Activated CD4-positive, alpha-beta T cell treated with anti-CD3 and anti-CD28 coated beads, Interleukin-2, amount 10 ng/mL, durations not matched to agents 7 days and 5 days (primary cell): Measurements from ENCODE around the gene RACGAP1. TPM values are rescaled to one million over a fixed set of nuclear protein-coding genes. Genes with fewer than 3 reads are reported as not detected.

Source experiments
- CTCF ChIA-PET: fragments of 350-600 bp; sonication (Branson Sonifier 250); formaldehyde crosslinking; loops from one replicate; lab custom pipeline; 2021; ENCODE audit warnings: antibody characterized with exemption; lab: Charles Lee
- POLR2A ChIA-PET: fragments of 350-600 bp; sonication (Branson Sonifier 250); formaldehyde crosslinking; loops from one replicate; lab custom pipeline; 2021; ENCODE audit warnings: antibody characterized with exemption; lab: Charles Lee
- DNase-seq: peaks from one replicate; pipeline ENCODE4 v3.0.0-alpha.2; 2020
- H3K27ac Mint-ChIP-seq: one replicate; pipeline ENCODE4 v1.8.0; 2021; ENCODE audit warnings: mild to moderate bottlenecking, moderate library complexity, mixed read lengths
- H3K27me3 Mint-ChIP-seq: one replicate; pipeline ENCODE4 v1.8.0; 2021; ENCODE audit warnings: mixed read lengths
- H3K36me3 Mint-ChIP-seq: one replicate; pipeline ENCODE4 v1.8.0; 2021; ENCODE audit warnings: low read depth, mixed read lengths
- H3K4me1 Mint-ChIP-seq: one replicate; pipeline ENCODE4 v1.8.0; 2021; ENCODE audit warnings: mixed read lengths
- H3K4me3 Mint-ChIP-seq: one replicate; pipeline ENCODE4 v1.8.0; 2021; ENCODE audit warnings: mild to moderate bottlenecking, moderate library complexity, mixed read lengths
- H3K9me3 Mint-ChIP-seq: one replicate; pipeline ENCODE4 v1.8.0; 2021; ENCODE audit warnings: mixed read lengths
- total RNA-seq, 2 experiments: library from RNA; stranded (reverse); gene quantifications; one replicate each; pipeline ENCODE4 v1.2.3, GENCODE V29; 2021

Gene RACGAP1
- total RNA-seq, 2 experiments from 2014 or later = 177 to 183 TPM

DNA sequence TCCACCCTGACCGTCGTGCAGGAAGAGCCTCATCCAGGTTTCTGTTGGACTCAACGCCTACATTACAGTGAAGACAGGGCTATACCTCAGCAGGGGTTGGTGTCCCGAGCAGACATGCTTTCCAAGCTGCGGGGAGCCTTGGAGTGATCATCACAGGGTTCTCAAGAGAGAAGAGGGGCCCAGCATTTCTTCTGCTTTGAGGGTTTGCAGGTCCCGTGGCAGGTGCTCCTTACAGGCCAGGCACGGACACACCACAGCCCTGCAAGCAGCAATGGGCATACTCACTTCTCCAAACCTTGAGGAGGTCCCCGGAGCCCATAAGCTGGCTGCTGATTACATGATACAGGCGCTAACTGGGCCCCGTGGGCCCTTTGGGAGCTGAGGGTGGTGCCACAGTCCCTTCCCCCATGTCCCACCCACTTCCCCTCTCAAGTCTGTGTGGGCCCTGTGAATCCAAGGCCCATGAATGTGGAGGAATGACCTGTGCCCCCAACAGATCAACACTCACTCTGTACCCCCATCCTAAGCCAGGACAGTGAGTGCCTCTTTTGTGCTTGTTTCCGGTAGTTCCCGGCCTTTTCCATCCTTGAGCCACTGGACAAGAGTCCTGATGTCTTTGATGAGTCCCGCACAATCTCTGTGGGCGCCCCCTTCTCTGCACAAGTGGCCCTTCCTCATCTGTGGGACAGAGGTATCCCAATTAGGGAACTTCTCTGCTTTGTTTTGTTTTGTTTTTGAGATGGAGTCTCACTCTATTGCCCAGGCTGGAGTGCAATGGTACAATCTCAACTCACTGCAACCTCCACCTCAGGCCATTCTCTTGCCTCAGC lies 73.7 kb downstream of the RACGAP1 start:
- H3K4me3 Mint-ChIP-seq = no peak overlapping the region
- H3K4me1 Mint-ChIP-seq = peaks cover 4% of the 10 kb centered on the region
- ChIA-PET POLR2A (no interaction called here), CTCF (no interaction called here)
- no peak for DNase-seq
- H3K27ac Mint-ChIP-seq = no peak overlapping the region
- peaks cover 35% of the 10 kb centered on the region for H3K27me3 Mint-ChIP-seq
- no peaks in the 10 kb centered on the region for H3K36me3 Mint-ChIP-seq
- H3K9me3 Mint-ChIP-seq = no peaks in the 10 kb centered on the region

DNA sequence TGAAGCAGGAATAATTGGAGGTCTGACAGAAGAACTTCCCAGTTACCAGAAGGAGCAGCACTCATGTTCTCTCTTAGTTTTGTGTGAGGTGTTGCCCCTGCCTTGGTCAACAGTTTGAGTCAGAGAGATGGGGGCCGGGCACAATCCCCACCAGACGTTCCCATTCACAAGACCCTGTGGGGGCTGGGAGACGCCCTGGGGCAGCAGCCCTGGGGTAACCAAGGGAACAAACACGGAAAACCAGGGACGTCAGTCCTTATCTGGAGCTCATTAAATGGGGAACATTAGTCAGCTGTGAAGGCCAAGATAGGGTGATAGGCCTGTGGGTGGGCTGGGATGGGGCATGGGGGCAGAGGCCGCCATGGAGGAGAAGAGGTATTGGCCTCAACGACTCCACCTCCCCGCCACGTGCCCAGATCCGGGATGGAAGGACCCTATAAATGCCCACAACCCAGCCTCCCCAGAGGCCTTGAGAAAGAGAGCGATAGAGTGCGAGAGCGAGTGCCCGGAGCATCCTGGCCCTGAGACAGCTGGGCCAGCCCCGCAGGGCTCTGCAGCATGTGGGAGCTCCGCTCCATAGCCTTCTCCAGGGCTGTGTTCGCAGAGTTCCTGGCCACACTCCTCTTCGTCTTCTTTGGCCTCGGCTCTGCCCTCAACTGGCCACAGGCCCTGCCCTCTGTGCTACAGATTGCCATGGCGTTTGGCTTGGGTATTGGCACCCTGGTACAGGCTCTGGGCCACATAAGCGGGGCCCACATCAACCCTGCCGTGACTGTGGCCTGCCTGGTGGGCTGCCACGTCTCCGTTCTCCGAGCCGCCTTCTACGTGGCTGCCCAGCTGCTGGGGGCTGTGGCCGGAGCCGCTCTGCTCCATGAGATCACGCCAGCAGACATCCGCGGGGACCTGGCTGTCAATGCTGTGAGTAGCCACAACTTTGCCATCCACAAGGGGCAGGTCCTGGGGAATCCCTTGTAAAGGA lies 74.7 kb downstream of the RACGAP1 start, which contains the start of gene AQP2:
TSS of gene AQP2 (plus strand) at position 465 of the 979 bp plus-strand sequence. CDS start at position 559, 94 bp downstream.
- Mint-ChIP-seq H3K9me3 (no peaks in the 10 kb centered on the region), H3K27ac (no peak within 1 kb of the TSS), H3K4me1 (peaks cover 9% of the 10 kb centered on the region), H3K36me3 (no peaks in the 10 kb centered on the region), H3K4me3 (no peak within 1 kb of the TSS), H3K27me3 (peaks cover 25% of the 10 kb centered on the region)
- DNase-seq = no peak
- POLR2A ChIA-PET = no interaction called here
- CTCF ChIA-PET = interaction anchor here (0.5 to 1.6 kb wide), 5 partner anchors 16 to 652 kb away, joined by 3 to 5 read pairs (median 4); no protein-coding TSS in a partner anchor

DNA sequence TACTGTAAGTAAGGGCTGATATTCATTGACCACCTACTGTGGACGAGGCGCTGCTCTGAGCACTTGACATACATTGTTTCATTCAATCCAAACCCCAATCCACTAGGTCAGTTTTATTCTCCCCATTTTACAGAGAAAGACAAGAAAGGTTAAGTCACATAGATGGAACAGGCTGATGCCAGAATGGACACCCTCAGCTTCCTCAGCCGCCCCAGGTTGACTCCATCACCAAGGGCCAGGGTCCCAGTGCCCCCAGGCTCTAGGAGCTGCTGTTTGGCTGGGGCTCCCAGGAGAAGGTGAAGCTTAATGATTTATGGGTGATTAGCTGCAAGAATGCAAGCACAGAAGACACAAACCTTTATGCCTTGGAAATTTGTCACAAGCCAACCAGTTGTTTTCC lies 75.4 kb downstream of the RACGAP1 start:
- ChIA-PET POLR2A (no interaction called here), CTCF (interaction anchor here (0.6 to 1.6 kb wide), 4 partner anchors 16 to 296 kb away, joined by 3 to 5 read pairs (median 4); no protein-coding TSS in a partner anchor)
- Mint-ChIP-seq H3K36me3 (no peaks in the 10 kb centered on the region), H3K4me1 (peaks cover 14% of the 10 kb centered on the region), H3K27ac (no peak overlapping the region), H3K4me3 (no peak overlapping the region), H3K27me3 (peaks cover 23% of the 10 kb centered on the region), H3K9me3 (no peaks in the 10 kb centered on the region)
- DNase-seq = no peak

DNA sequence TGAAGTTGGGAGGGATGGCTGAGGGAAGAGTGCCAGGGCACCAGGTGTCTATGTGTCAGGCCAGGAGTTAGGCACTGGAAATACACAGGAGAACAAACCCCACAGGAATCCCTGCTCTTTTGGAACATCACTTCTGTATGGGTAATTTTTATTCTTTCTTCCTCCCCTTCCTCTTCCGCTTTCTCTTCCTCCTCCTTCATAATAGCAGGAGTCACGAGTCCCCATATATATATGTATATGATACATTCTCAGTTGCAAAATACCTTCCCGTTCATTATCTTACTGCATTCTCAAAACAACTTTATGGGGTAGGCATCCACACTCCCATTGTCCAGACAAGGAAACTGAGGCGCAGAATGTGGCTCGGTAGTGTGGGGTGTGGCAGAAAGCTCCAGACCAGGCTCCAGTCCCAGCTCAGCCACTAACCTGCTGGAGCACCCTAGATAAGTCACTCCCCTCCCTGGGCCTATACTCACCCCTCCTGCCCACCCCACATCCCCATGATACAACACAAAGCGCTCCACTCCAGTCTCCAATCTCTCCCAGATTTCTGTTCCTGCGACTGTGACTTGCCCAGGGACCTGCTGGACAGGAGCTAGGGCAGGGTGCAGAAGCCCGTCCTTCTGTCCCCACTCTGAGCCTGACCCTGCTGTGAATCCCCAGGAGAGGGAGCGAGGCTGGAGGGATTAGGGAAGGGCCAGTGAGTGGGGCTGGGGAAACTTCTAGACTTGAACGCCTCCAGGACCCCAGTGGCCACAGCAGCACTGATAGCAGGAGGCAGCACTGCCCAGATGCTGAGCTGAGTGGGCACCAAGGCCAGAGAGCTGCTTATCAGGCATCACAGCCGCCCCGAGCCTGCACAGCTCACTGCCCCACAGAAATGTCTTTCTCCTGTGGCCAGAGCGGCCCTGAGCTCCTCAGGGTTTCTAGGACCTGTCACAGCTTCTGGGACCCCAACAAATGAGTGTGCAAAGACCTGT lies 76.1 kb downstream of the RACGAP1 start:
- POLR2A ChIA-PET = no interaction called here
- Mint-ChIP-seq H3K27ac (no peak overlapping the region), H3K9me3 (no peaks in the 10 kb centered on the region), H3K27me3 (peaks cover 15% of the 10 kb centered on the region), H3K36me3 (no peaks in the 10 kb centered on the region), H3K4me1 (peaks cover 16% of the 10 kb centered on the region), H3K4me3 (no peak overlapping the region)
- CTCF ChIA-PET = interaction anchor here (0.6 to 4.6 kb wide), 5 partner anchors 17 to 504 kb away, joined by 3 to 42 read pairs (median 3); no protein-coding TSS in a partner anchor
- no peak for DNase-seq

- Mint-ChIP-seq H3K4me3 (no peak overlapping the region), H3K9me3 (no peaks in the 10 kb centered on the region), H3K27ac (no peak overlapping the region), H3K36me3 (no peaks in the 10 kb centered on the region), H3K27me3 (peaks cover 7% of the 10 kb centered on the region), H3K4me1 (peaks cover 22% of the 10 kb centered on the region)
- ChIA-PET POLR2A (no interaction called here), CTCF (interaction anchor here (0.6 to 4.6 kb wide), 5 partner anchors 11 to 180 kb away, joined by 3 to 42 read pairs (median 4); no protein-coding TSS in a partner anchor)
- DNase-seq = no peak
Measured at GRCh38 chr12:49947593-49948226, 77.6 kb downstream of the RACGAP1 start.

GRCh38 chr12:49946497-49946896 lies 78.8 kb downstream of the RACGAP1 start:
- CTCF ChIA-PET = interaction anchor here (0.9 to 4.6 kb wide), 16 partner anchors 9 to 331 kb away, joined by 3 to 42 read pairs (median 6); partner anchors contain the start of gene TMBIM6
- DNase-seq = no peak
- Mint-ChIP-seq H3K27me3 (peaks cover 7% of the 10 kb centered on the region), H3K27ac (no peak overlapping the region), H3K4me3 (no peak overlapping the region), H3K36me3 (no peaks in the 10 kb centered on the region), H3K4me1 (peaks cover 28% of the 10 kb centered on the region), H3K9me3 (no peaks in the 10 kb centered on the region)
- POLR2A ChIA-PET = interaction anchor here (0.6 kb wide), 1 partner anchor 411 kb away, joined by 3 read pairs; no protein-coding TSS in a partner anchor

DNA sequence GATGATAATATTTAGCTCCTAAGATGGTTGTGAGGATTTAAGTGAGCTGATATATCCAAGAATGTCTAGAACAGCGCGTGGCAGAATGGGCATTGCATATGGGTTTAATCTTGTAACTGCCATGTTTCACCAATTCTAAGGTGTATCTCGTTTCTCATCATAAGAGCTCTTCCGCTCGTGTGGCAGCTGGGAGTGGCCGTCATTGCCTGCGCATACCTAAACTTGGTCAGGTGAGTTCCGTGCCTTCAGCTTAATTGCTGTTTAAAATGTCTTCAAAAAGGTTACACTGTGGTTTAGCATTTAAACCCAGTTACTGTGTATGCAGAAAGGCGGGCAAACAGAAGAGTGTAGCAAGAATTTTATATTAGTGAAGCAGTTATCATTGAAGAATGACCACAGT lies 79.2 kb downstream of the RACGAP1 start:
- H3K4me3 Mint-ChIP-seq = no peak overlapping the region
- peaks cover 3% of the 10 kb centered on the region for H3K27me3 Mint-ChIP-seq
- no peak for DNase-seq
- H3K4me1 Mint-ChIP-seq = peaks cover 28% of the 10 kb centered on the region
- CTCF ChIA-PET = interaction anchor here (0.7 to 4.6 kb wide), 25 partner anchors 9 to 331 kb away, joined by 3 to 42 read pairs (median 4); partner anchors contain the start of genes COX14, RACGAP1 and TMBIM6
- no peak overlapping the region for H3K27ac Mint-ChIP-seq
- H3K9me3 Mint-ChIP-seq = no peaks in the 10 kb centered on the region
- no peaks in the 10 kb centered on the region for H3K36me3 Mint-ChIP-seq
- POLR2A ChIA-PET = no interaction called here

DNA sequence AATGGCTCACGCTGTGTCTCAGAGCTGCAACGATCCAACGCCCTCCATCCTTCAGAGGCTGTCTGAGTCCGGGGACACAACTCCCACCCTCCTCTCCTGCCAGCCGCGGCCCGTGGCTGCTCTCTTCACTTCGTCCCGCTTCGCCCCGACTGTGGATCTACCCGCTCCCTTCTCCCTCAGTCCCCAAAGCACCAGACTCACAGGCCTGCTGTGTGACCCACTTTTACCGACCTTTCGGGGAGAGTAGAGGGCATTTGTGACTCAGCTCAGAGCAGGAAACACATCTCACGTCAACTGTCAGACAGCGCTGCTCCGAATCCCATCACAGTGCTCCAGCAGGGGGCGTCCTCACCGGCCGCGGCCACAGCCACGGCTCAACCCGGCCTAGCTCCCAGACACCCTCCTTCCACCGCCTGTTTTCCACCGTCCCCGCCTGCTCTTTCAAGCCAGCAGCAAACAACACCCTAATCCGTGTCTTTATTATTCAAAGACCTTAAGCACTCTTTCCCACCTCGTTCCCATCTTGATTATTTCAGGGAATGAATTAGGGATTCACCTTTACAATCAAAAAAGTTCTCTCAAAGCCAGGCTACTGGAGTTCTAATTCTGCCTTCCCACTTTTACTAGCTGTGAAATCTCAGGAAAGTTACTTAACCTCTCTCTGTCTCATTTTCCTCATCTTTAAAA lies 79.8 kb downstream of the RACGAP1 start:
- peak; percentile 81 for DNase-seq
- peaks cover 28% of the 10 kb centered on the region for H3K4me1 Mint-ChIP-seq
- H3K4me3 Mint-ChIP-seq = peak overlapping the region; percentile 69
- ChIA-PET POLR2A (no interaction called here), CTCF (interaction anchor here (0.6 to 4.6 kb wide), 34 partner anchors 8 to 579 kb away, joined by 3 to 42 read pairs (median 4); partner anchors contain the start of genes COX14, RACGAP1, SPATS2 and TMBIM6)
- no peaks in the 10 kb centered on the region for H3K36me3 Mint-ChIP-seq
- H3K9me3 Mint-ChIP-seq = no peaks in the 10 kb centered on the region
- peaks cover 2% of the 10 kb centered on the region for H3K27me3 Mint-ChIP-seq
- peak overlapping the region; percentile 89 for H3K27ac Mint-ChIP-seq

GRCh38 chr12:49944718-49945117 lies 80.6 kb downstream of the RACGAP1 start:
- no peak for DNase-seq
- ChIA-PET CTCF (interaction anchor here (0.9 to 4.6 kb wide), 10 partner anchors 12 to 203 kb away, joined by 3 to 42 read pairs (median 6); partner anchors contain the start of genes COX14 and TMBIM6), POLR2A (no interaction called here)
- no peaks in the 10 kb centered on the region for H3K36me3 Mint-ChIP-seq
- H3K27me3 Mint-ChIP-seq = peaks cover under 1% of the 10 kb centered on the region
- H3K4me1 Mint-ChIP-seq = peaks cover 28% of the 10 kb centered on the region
- no peak overlapping the region for H3K27ac Mint-ChIP-seq
- H3K4me3 Mint-ChIP-seq = no peak overlapping the region
- no peaks in the 10 kb centered on the region for H3K9me3 Mint-ChIP-seq

- Mint-ChIP-seq H3K9me3 (no peaks in the 10 kb centered on the region), H3K4me1 (peaks cover 28% of the 10 kb centered on the region), H3K36me3 (no peaks in the 10 kb centered on the region), H3K27me3 (no peaks in the 10 kb centered on the region), H3K27ac (no peak overlapping the region), H3K4me3 (no peak overlapping the region)
- POLR2A ChIA-PET = no interaction called here
- CTCF ChIA-PET = interaction anchor here (3.4 kb wide), 1 partner anchor 23 kb away, joined by 13 read pairs; no protein-coding TSS in a partner anchor
- DNase-seq = no peak
Measured at GRCh38 chr12:49944046-49944445, 81.2 kb downstream of the RACGAP1 start.
